ENCODE results near the gene LRRC53.

Gene LRRC53

DNA sequence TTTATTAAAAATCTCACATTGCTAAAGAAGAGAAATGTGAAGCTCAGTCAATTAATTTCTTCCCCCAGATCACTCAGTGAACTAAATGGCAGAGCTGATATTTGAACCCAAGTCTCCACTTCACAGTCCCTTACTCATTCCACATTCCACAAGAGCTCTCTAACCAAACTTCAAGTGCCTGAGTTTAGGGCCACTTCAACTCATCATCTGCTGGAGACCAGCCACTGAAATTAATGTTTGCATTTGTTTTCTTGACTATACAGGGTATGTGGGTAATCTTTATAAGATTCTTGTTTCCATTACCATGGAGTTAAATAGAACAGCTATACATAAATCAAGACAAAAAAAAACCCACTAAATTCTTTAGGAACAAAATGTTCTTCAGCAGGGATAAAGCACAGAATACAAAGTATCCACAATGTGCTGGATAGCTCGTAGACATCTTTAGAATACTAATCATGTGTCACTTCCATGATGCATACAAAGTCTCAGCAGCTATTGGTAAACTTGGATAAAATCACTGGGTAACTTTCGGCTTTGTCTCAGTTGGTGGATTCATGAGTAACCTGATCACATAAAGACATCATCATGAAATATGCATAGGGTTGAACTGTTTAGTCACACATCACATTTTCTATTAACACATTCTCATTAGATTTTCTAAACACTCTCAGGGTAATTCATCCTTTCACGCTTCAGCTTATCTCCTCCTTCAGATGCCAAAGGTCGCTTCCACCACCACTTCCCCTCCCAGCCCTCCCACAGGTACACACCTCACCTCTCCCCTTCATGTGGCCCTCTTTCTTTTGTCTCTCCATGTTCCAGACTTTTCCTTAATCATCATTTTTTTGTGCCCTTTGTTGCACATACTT is 89.8 kb downstream of the LRRC53 start:
- H3K4me3 Mint-ChIP-seq = no peak overlapping the region
- no peaks in the 10 kb centered on the region for H3K27me3 Mint-ChIP-seq (ENCODE audit: low read depth, poor library complexity)
- no peaks in the 10 kb centered on the region for H3K9me3 Mint-ChIP-seq
- TF ChIP-seq, protein P1, sequence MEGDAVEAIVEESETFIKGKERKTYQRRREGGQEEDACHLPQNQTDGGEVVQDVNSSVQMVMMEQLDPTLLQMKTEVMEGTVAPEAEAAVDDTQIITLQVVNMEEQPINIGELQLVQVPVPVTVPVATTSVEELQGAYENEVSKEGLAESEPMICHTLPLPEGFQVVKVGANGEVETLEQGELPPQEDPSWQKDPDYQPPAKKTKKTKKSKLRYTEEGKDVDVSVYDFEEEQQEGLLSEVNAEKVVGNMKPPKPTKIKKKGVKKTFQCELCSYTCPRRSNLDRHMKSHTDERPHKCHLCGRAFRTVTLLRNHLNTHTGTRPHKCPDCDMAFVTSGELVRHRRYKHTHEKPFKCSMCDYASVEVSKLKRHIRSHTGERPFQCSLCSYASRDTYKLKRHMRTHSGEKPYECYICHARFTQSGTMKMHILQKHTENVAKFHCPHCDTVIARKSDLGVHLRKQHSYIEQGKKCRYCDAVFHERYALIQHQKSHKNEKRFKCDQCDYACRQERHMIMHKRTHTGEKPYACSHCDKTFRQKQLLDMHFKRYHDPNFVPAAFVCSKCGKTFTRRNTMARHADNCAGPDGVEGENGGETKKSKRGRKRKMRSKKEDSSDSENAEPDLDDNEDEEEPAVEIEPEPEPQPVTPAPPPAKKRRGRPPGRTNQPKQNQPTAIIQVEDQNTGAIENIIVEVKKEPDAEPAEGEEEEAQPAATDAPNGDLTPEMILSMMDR (IDR thresholded peaks at IDR 0.05) = no peak
- no peak for DNase-seq
- no peak overlapping the region for H3K27ac Mint-ChIP-seq
- H3K36me3 Mint-ChIP-seq (ENCODE audit: low read depth) = no peaks in the 10 kb centered on the region
- peaks cover 17% of the 10 kb centered on the region for H3K4me1 Mint-ChIP-seq

DNA sequence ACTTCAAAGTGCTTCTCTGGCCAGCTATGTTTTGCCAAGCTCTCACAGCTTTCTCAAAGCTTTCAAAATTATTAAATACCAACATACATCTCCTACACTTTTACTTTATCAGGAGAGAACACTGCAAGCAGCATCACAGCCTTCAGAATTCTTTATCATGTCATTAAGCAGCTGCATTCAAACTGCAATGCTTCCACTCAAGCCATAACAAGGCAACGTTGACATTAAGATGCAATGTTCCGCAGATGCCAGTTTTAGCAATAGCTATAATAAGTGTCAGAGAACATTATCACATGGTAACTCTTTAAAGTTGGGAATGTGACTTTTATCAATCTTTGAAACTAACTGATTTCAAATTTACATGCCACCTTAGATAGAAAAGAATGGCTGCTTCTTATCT is 91.9 kb downstream of the LRRC53 start:
- H3K4me3 Mint-ChIP-seq = no peak overlapping the region
- peaks cover 10% of the 10 kb centered on the region for H3K4me1 Mint-ChIP-seq
- H3K36me3 Mint-ChIP-seq (ENCODE audit: low read depth) = no peaks in the 10 kb centered on the region
- TF ChIP-seq, protein P1 (IDR thresholded peaks at IDR 0.05) = no peak
- no peak for DNase-seq
- no peak overlapping the region for H3K27ac Mint-ChIP-seq
- no peaks in the 10 kb centered on the region for H3K27me3 Mint-ChIP-seq (ENCODE audit: low read depth, poor library complexity)
- H3K9me3 Mint-ChIP-seq = no peaks in the 10 kb centered on the region

All from nephron progenitor cell (in vitro differentiated cells).